OCI-LY7 (cell line): ENCODE data around the gene CFAP57.

Experiments used
- CTCF ChIP-seq: fragments of 200-600 bp; sonication (generic); conservative IDR thresholded peaks from 2 replicates; pipeline ENCODE4 v1.5.1; 2014; ENCODE audit warnings: mild to moderate bottlenecking, antibody characterized with exemption, low read length, moderate library complexity, mixed read lengths
- EZH2phosphoT487 ChIP-seq: fragments of 200-600 bp; sonication (generic); IDR thresholded peaks from 2 replicates; pipeline ENCODE4 v1.6.1; 2018; ENCODE audit warnings: low read depth, borderline replicate concordance, mild to moderate bottlenecking, mixed run types, antibody characterized with exemption, low read length, moderate library complexity, mixed read lengths

- TF ChIP-seq CTCF: no peak
- TF ChIP-seq EZH2phosphoT487: no peak
Measured at GRCh38 chr1:43237121-43237520, 65.0 kb downstream of the CFAP57 start.
